Measurements from ENCODE around the gene GGACT.

DNA sequence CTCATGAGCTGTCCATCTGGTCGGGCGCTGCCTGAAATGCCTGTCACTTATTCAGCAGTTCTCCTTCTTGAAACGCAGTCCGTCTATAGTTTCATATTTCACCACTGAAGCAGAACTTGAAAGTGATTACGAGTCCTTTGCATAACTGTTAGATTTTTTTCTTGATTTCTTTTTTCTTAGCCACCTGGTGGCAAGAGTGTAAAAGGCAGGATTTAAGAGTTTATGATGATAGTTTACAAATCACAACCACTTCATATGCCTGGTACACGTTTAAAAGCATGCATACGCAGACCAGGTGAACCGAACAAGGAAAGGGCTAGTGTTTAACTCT, 45.8 kb downstream of the GGACT start:
- no peak for TF ChIP-seq GATA2 (IDR thresholded peaks at IDR 0.05; ENCODE audit: low read depth, low read length)
- TF ChIP-seq GATA3 (IDR thresholded peaks at IDR 0.05; ENCODE audit: low read depth, low read length), result no peak
